GM21360 (cell line): Measurements from ENCODE around the gene MIER2.
"Not testable (repeated sequence)": the region's sequence is repeated elsewhere in the genome, so short reads cannot be mapped to it uniquely, and the experiment has no call there.

Experiments
- ATAC-seq: cut with Tn5 transposase; IDR thresholded peaks from one replicate; pipeline ENCODE4 v1.9.1; 2021; ENCODE audit warnings: mild to moderate bottlenecking, moderate library complexity; ENCODE audit not compliant: unreplicated experiment

The MIER2 gene, protein sequence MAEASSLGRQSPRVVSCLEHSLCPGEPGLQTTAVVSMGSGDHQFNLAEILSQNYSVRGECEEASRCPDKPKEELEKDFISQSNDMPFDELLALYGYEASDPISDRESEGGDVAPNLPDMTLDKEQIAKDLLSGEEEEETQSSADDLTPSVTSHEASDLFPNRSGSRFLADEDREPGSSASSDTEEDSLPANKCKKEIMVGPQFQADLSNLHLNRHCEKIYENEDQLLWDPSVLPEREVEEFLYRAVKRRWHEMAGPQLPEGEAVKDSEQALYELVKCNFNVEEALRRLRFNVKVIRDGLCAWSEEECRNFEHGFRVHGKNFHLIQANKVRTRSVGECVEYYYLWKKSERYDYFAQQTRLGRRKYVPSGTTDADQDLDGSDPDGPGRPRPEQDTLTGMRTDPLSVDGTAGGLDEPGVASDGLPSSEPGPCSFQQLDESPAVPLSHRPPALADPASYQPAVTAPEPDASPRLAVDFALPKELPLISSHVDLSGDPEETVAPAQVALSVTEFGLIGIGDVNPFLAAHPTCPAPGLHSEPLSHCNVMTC

DNA sequence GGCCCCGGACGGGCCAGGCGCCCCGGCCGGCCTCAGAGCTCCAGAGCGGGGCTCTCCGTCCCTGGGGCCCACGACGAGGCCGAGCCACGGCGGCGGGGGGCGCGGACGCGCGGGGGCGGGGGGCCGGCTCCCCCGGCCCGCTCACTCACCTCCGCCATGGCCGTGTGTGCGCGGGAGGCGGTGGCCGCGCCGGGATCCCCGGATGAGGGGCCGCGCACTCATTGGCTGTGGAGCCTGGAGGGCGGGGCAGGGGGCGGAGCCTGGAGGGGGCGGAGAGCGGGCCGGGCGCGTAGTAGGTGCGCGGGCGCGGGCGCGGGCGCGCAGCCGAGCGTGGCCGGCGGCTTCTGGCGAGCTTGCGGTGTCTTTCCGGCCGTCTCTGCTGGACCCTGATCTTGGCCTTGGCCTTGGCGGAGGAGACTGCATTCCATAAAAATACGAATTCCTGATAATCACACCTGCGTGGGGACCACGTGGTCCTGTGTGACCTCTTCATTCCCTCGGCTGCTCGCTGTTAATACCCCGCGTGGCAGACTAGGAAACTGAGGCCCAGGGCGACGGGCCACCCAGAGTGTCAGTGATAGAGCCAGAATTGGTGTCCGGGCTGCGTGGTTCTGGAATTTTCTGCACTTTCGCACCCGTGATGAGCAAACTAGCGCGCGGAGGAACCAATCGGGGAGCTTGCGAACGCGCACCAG lies at the start of gene MIER2:
Gene MIER2 (minus strand): TSS at position 172 of the 695 bp plus-strand sequence. CDS start 14 bp downstream, at position 158.
- ATAC-seq = peak; percentile 50

DNA sequence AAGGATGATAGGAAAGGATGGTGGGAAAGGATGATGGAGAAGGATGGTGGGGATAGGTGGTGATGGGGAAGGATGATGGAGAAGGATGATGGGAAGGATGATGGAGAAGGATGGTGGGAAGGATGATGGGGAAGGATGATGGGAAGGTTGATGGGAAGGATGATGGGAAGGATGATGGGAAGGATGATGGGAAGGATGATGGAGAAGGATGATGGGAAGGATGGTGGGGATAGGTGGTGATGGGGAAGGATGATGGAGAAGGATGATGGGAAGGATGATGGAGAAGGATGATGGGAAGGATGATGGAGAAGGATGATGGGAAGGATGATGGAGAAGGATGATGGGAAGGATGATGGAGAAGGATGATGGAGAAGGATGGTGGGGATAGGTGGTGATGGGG lies 49.0 kb upstream of the MIER2 start:
- not testable (repeated sequence) for ATAC-seq

DNA sequence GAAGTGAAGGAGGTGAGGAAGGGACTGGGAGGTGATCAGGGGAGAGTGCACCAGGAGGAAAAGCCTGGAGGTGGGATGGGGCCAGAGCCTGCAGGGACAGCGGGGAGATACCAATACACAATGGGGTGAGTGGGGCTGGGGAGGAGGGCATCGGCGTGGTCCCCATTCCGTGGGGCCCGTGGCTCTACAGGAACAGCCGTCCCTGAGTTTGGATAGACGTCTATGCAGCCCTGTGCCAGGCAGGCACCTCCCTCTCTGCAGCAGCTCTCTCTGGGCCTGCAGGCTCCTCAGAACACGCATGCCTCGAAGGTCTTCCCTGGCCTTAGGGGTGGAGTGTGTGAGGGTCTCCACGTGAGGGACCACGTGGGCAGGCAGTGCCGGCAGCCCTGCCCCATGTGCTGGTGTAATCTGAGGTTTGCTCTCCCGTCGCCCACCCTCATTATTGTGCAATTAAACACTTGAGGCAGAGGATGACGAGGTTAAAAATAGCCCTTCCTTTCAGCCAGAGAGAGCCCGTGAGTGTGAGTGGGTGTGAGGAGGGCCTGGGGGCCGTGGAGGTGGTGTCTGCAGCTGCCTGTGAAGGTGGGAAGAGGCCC lies 47.9 kb upstream of the MIER2 start:
- no peak for ATAC-seq

DNA sequence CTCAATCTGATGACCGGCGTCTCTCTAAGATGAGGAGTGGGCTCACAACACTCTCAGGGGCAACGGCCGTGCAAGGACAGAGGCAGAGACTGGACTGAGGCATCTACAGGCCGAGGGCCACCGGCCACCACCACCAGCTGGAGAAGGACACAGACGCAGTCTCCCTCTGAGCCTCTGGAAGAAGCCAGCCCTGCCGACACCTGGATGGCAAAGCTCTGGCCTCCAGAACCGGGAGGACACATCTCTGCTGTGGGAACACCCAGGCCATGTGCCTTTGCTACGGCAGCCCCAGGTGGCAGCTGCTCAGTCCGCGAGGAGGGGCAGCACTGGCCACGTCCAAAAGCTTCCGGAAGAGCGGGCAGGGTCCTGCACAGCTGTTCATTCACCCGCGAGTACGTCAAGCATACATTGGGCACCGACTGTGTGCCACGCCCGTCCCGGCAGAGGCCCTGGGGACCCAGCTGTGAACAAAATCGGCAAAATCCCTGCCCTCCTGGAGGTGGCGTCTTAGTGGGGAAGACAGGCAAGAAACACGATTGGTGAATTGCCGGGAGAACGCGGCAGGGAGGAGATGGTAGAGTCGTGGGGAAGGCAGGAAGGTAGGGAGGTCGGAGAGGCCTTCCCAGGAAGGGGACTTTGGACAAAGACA lies 47.3 kb upstream of the MIER2 start:
- no peak for ATAC-seq

DNA sequence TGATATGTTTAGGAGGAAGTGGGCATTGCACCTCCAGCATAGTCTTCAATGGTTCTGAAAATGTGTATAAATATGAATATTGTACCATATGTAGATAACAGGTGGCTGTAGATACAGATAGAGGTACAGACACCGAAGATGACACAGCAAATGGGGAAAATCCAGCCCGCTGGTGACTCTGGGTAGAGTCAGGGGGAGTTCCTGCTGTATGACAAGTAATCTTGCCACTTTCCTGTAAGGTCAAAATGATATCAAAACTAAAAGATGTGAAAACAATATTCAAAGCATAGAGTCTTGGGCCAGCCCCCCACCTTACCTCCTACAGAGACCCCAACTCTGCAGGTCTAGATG lies 46.6 kb upstream of the MIER2 start:
- no peak for ATAC-seq

DNA sequence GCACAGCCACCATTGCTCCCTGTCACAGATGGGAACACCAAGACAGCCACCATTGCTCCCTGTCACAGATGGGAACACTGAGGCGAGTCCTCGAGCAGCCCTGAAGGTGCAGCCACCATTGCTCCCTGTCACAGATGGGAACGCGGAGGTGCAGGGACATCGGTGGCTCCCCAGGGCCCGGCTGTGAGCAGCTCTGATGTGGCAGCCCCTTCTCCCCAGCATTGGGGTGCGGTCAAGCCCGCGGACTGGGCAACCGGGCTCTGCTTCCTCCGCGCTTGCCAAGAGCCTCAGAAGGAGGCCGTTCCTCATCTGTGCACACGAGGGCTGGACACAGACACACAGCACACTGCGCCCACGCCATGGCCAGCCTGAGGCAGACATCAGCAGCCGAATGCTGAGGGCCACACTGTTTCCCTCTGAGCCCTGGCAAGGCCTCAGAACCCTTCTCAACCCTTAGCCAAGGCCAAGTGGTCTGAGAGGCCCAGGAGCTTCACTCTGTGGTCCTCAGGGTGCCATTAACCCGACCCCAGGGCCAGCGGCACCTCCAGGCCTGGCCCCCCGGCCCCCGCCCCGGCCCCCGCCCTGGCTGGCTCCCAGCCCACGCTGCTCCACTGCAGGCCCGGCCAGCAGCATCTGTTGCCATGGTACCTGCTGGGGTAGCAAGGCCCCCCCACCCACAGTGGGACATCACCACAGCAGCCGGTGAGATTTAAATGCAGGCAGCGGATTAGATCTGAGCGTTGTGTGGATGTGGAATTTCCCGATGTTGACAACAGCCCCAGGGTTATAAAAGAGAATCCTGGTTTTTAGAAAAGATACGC lies 46.0 kb upstream of the MIER2 start:
- no peak for ATAC-seq

DNA sequence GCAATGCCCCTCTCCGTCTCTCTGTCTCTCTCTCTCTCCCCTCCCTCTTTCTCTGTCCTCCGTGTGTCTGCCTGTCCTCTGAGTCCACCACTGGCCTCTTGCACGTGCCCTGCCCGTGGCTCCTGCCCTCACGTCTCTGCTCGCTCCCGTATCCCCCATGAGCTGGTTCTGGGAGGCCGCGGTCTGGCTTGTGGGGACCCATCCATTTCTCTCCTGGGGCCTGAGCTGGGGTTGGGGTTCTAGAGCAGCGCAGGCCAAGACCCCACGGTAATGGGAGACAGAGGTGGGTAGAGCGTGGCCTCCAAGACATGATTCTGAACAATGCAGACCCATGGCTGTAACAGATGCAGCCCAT lies 45.3 kb upstream of the MIER2 start:
- ATAC-seq = no peak

DNA sequence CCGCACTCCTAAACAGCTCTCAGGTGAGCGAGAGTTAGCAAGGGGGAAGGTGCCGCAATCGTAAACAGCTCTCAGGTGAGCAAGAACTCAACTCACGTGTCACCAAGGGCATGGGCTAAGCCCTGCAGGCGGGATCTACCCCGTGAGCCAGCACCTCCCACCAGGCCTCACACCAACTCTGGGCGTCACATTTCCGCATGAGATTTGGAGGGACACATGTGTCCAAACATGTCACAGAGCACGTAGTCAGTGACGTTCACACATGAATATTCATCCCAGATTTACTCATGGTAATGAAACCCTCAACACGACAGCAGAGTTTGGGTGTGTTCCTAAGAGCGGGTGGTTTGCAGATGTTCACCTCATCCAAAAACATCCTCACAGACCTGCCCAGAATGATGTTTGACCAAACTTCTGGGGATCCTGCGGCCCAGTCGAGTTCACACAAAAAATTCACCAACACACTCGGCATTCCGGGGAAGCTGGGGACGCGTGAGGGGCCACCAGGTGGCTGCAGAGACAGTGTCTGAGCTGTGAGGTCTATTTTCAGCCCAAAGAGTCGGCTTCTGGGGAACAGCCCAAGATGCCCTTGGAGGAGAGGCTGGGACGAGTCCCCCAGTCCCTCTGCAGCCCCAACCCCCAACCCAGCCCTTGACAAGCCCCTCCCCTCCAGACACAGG lies 44.8 kb upstream of the MIER2 start:
- ATAC-seq = no peak

DNA sequence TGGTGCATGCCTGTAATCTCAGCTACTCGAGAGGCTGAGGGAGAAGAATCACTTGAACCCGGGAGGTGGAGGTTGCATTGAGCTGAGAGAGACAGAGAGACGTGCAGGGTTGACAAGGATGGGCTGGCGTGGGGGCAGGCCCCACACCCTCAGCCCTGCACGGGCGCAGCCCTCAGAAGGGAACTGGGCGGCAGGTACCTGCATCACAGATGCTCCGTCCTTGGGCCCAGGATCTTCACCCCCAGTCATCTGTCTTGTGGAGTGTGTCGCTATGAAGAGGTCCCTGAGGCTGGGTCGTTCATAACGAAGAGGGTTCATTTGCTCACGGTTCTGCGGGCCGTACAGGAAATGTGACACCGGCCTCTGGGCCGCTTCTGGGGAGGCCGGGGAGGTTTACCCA lies 44.1 kb upstream of the MIER2 start:
- no peak for ATAC-seq

DNA sequence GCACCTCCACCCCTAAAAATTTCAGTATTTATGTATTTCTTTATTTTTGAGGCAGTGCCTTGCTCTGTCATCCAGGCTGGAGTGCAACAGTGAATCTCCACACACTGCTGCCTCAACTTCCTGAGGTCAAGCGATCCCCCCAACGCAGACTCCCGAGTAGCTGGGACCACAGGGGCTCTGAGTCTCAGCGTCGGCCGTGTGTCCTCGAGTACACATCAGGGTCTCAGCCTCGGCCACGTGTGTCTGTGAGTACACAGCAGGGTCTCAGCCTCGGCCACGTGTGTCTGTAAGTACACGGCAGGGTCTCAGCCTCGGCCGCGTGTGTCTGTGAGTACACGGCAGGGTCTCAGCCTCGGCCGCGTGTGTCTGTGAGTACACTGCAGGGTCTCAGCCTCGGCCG lies 43.2 kb upstream of the MIER2 start:
- no peak for ATAC-seq

DNA sequence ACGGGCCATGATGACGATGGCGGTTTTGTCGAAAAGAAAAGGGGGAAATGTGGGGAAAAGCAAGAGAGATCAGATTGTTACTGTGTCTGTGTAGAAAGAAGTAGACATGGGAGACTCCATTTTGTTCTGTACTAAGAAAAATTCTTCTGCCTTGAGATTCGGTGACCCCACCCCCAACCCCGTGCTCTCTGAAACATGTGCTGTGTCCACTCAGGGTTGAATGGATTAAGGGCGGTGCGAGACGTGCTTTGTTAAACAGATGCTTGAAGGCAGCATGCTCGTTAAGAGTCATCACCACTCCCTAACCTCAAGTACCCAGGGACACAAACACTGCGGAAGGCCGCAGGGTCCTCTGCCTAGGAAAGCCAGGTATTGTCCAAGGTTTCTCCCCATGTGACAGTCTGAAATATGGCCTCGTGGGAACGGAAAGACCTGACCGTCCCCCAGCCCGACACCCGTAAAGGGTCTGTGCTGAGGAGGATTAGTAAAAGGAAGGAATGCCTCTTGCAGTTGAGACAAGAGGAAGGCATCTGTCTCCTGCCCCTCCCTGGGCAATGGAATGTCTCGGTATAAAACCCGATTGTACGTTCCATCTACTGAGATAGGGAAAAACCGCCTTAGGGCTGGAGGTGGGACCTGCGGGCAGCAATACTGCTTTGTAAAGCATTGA lies 42.2 kb upstream of the MIER2 start:
- not testable (repeated sequence) for ATAC-seq

DNA sequence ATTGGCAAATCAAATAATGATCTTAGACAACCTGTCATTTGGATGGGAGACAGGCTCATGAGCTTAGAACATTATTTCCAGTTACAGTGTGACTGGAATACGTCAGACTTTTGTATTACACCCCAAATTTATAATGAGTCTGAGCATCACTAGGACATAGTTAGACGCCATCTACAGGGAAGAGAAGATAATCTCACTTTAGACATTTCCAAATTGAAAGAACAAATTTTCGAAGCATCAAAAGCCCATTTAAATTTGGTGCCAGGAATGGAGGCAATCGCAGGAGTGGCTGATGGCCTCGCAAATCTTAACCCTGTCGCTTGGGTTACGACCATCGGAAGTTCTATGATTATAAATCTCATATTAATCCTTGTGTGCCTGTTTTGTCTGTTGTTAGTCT lies 41.6 kb upstream of the MIER2 start:
- ATAC-seq = not testable (repeated sequence)

DNA sequence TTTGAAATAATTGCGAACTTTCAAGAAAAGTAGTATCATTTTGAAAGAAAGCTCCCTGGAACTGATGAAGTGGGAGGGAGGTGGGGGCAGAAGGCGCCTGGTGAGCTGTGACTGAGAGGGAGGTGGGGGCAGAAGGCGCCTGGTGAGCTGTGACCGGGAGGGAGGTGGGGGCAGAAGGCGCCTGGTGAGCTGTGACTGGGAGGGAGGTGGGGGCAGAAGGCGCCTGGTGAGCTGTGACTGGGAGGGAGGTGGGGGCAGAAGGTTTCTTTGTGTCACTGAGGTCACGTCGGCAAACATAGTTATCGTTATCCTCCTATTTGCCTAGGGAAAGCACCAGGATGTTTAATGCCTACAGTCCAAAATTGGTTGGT lies 40.2 kb upstream of the MIER2 start:
- ATAC-seq = no peak

DNA sequence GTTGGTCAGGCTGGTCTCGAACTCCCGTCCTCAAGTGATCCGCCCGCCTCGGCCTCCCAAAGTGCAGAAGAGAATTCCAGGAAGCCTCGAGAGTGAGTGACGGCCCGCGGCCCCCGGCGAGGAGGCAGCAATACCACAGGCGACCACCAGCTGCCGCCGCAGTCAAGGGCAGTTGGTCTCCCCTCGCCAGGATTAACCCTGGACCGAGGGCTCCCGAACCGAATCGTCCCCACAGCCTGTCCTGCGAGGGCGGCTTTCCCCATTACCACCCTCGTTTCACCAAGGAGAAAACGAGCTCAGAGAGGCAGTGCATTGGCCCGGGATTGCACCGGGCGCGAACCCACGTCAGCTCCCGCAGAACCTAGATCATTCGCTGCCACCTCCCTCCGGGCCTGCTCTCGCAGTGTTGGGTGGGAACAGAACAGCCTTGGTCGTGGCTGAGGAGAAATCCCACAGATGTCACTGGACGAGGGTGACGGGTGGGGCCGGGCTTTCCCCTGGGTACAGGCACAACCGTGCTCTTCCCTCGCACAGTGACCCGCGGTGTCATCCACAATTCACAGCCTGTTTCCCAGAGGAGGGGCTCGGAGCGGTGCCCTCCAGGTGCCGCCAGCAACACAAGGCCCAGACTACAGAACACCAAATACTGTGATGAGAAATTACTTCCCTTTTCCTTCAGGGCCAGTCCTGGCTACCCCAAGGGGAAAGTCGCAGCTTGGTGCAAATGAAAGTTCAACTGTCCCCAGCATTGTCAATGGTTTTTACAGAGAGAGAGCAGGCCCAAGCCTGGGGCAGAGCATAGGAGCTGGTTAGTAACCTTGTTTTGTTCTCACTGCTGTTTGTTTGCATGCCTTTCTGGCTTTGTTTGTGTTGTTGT lies 39.6 kb upstream of the MIER2 start:
- no peak for ATAC-seq

DNA sequence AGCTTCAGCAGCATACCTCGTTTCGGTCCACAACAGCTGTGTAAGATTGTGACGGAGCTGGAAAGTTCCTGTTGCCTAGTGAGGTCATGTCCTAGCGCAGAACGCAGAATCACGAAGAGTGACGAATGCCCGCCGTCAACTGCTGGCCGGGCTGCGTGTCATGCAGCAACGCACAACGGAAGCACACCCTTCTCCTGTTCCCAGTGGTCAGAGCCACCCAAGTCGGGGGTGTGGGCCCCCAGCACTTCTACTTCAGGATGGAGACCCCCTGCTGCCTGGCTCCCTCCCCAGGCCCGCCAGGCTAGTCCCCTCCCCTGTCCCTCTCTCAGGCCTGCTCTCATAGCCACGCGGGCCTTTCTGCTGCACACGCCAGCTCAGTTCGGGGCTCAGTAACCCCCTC lies 38.4 kb upstream of the MIER2 start:
- ATAC-seq = no peak

DNA sequence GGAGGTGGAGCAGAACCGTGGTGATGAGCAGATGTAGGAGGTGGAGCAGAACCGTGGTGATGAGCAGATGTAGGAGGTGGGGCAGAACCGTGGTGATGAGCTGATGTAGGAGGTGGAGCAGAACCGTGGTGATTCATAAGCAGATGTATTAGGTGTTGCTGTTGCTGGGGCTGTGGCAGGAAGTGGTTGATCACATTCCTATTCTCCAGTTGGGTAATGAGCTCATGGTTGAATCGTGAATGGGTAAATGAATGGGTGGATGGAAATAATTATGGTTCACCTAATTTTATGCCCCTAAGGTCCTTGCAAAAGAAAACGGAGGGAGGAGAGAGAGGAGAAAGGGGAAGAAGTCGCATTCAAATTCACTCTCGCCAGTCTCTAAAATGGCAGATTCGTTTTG lies 38.0 kb upstream of the MIER2 start:
- ATAC-seq = peak; percentile 57

DNA sequence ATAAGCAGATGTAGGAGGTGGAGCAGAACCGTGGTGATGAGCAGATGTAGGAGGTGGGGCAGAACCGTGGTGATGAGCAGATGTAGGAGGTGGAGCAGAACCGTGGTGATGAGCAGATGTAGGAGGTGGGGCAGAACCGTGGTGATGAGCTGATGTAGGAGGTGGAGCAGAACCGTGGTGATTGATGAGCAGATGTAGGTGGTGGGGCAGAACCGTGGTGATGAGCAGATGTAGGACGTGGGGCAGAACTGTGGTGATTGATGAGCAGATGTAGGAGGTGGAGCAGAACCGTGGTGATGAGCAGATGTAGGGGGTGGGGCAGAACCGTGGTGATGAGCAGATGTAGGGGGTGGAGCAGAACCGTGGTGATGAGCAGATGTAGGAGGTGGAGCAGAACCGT lies 37.3 kb upstream of the MIER2 start:
- ATAC-seq = not testable (repeated sequence)

DNA sequence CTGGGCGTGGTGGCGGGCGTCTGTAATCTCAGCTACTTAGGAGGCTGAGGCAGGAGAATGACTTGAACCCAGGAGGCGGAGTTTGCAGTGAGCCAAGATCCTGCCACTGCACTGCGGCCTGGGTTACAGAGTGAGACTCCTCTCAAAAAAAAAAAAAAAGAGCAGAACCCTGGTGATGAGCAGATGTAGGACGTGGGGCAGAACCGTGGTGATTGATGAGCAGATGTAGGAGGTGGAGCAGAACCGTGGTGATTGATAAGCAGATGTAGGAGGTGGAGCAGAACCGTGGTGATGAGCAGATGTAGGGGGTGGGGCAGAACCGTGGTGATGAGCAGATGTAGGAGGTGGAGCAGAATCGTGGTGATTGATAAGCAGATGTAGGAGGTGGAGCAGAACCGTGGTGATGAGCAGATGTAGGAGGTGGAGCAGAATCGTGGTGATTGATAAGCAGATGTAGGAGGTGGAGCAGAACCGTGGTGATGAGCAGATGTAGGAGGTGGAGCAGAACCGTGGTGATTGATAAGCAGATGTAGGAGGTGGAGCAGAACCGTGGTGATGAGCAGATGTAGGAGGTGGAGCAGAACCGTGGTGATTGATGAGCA lies 36.1 kb upstream of the MIER2 start:
- ATAC-seq = not testable (repeated sequence)
